K562 (cell line): ENCODE measurements around the gene PRKACB. TPM values are rescaled to one million over a fixed set of nuclear protein-coding genes. Genes with fewer than 3 reads are reported as not detected.

ENCODE experiments used
- AFF1 ChIP-seq, 2 experiments: fragments of 450-650 bp; IDR thresholded peaks; 2 replicates each; pipeline ENCODE4 v1.6.1; 2018; ENCODE audit warnings: mild to moderate bottlenecking in 2 of 2, low read depth in 1 of 2; ENCODE audit not compliant: partially characterized antibody in 2 of 2
- DDX20 ChIP-seq: fragments of 450-650 bp; IDR thresholded peaks from 2 replicates; pipeline ENCODE4 v1.6.1; 2016; ENCODE audit warnings: missing genetic modification characterization, low read depth, mild to moderate bottlenecking, missing compliant biosample characterization, moderate library complexity
- GTF2F1 ChIP-seq: IDR thresholded peaks from 2 replicates; pipeline ENCODE4 v1.6.1; 2011; ENCODE audit warnings: low read depth, low read length, improper control_type of control experiment
- HDAC1 ChIP-seq, 2 experiments: fragments of 450-650 bp; IDR thresholded peaks; 2 replicates each; pipeline ENCODE4 v1.6.1; 2016 to 2017; ENCODE audit warnings: inconsistent platforms in 1 of 2, mild to moderate bottlenecking in 1 of 2, moderate library complexity in 1 of 2
- HMG20B ChIP-seq: fragments of 250-450 bp; sonication (Bioruptor Pico); IDR thresholded peaks from 2 replicates; pipeline ENCODE4 v1.5.0; 2021; ENCODE audit warnings: mild to moderate bottlenecking
- MXD1 ChIP-seq: fragments of 250-450 bp; sonication (Bioruptor Pico); IDR thresholded peaks from 2 replicates; pipeline ENCODE4 v1.8.0; 2021; ENCODE audit warnings: borderline replicate concordance, mild to moderate bottlenecking, moderate library complexity; ENCODE audit not compliant: poor library complexity, severe bottlenecking
- PPARD ChIP-seq: fragments of 250-450 bp; sonication (Bioruptor Pico); IDR thresholded peaks from 2 replicates; pipeline ENCODE4 v1.8.0; 2022; ENCODE audit warnings: inconsistent platforms, mild to moderate bottlenecking, moderate library complexity
- SIN3A ChIP-seq, 2 experiments: fragments of 150-350 bp in 1 of 2; IDR thresholded peaks; 2 replicates each; pipeline ENCODE4 v1.6.1; 2011 to 2016; ENCODE audit warnings: borderline replicate concordance in 2 of 2, low read depth in 2 of 2, low read length in 2 of 2, mild to moderate bottlenecking in 2 of 2, moderate library complexity in 2 of 2; ENCODE audit not compliant: control insufficient read depth in 1 of 2
- SMARCC2 ChIP-seq: fragments of 450-650 bp; IDR thresholded peaks from 2 replicates; pipeline ENCODE4 v1.6.1; 2017; ENCODE audit warnings: antibody characterized with exemption, moderate library complexity, mild to moderate bottlenecking, low read depth
- TCF7L2 ChIP-seq: fragments of 150-350 bp; IDR thresholded peaks from 2 replicates; pipeline ENCODE4 v1.6.1; 2016; ENCODE audit warnings: low read depth, mild to moderate bottlenecking, low read length, moderate library complexity
- TCFL5 ChIP-seq: fragments of 250-450 bp; sonication (Bioruptor Pico); conservative IDR thresholded peaks from 2 replicates; pipeline ENCODE4 v1.6.1; 2021; ENCODE audit warnings: mild to moderate bottlenecking, moderate library complexity, matching md5 sums
- TEAD1 ChIP-seq, 2 experiments: fragments of 450-650 bp in 1 of 2; sonication (generic) in 1 of 2; formaldehyde crosslinking; IDR thresholded peaks; 2 replicates each; pipeline versions ENCODE4 v1.4.0 to v1.8.0; 2020 to 2022; ENCODE audit warnings: mild to moderate bottlenecking in 2 of 2, missing genetic modification reagents in 1 of 2
- TEAD2 ChIP-seq: fragments of 450-650 bp; IDR thresholded peaks from 2 replicates; pipeline ENCODE4 v1.6.1; 2016; ENCODE audit warnings: missing genetic modification characterization, control low read depth, missing compliant biosample characterization
- THRAP3 ChIP-seq: fragments of 450-650 bp; IDR thresholded peaks from 2 replicates; pipeline ENCODE4 v1.6.1; 2016; ENCODE audit warnings: mild to moderate bottlenecking, inconsistent platforms, borderline replicate concordance
- TRIM24 ChIP-seq, 2 experiments: fragments of 450-650 bp; IDR thresholded peaks; 2 replicates each; pipeline ENCODE4 v1.6.1; 2016
- XRCC4 ChIP-seq: IDR thresholded peaks from one replicate; pipeline ENCODE4 v1.6.1; 2011; ENCODE audit not compliant: insufficient read depth, insufficient read length; ENCODE audit errors: extremely low read depth
- ZFX ChIP-seq: sonication (generic); formaldehyde crosslinking; IDR thresholded peaks from 2 replicates; pipeline ENCODE4 v1.8.0; 2022; ENCODE audit warnings: mild to moderate bottlenecking, missing genetic modification reagents, moderate library complexity
- ZNF239 ChIP-seq: fragments of 250-450 bp; sonication (Bioruptor Pico); IDR thresholded peaks from 2 replicates; pipeline ENCODE4 v1.4.0; 2020; ENCODE audit warnings: mild to moderate bottlenecking
- ZNF347 ChIP-seq: fragments of 450-650 bp; formaldehyde crosslinking; IDR thresholded peaks from 2 replicates; pipeline ENCODE4 v1.4.0; 2020; ENCODE audit warnings: low read depth, mild to moderate bottlenecking, moderate library complexity
- ZSCAN29 ChIP-seq: fragments of 450-650 bp; IDR thresholded peaks from 2 replicates; pipeline ENCODE4 v1.6.1; 2017
- polyA plus RNA-seq, 8 experiments: library from polyadenylated mRNA; depleted of rRNA in 4 of 8; stranded (reverse) in 5 of 8; unstranded in 3 of 8; fragments of >200 nt; fragmentation: Nextera tagmentation in 2 of 8; fragmentation: Illumina TruSeq in 1 of 8; extraction: Ambion mirVana in 2 of 8; extraction: Trizol in 1 of 8; gene quantifications; 2 replicates each; pipeline versions ENCODE4 v1.2.1 to v1.2.3, GENCODE V29; 2011 to 2014; ENCODE audit warnings: inconsistent platforms in 1 of 8, missing spikeins in 1 of 8
- total RNA-seq, 7 experiments: library from RNA; depleted of rRNA in 6 of 7; stranded (reverse); fragments of >200 nt in 6 of 7; fragmentation: Illumina TruSeq in 2 of 7; extraction: Trizol in 2 of 7; gene quantifications; 2 replicates each; pipeline versions ENCODE4 v1.2.1 to v1.2.3, GENCODE V29; 2011 to 2021; ENCODE audit warnings: low replicate concordance in 1 of 7
- TF ChIP-seq, protein P1 (sequence below): fragments of 450-650 bp; formaldehyde crosslinking; IDR thresholded peaks from 2 replicates; pipeline ENCODE4 v1.4.0; 2020; ENCODE audit warnings: mild to moderate bottlenecking, moderate library complexity

The PRKACB gene
- total and polyA plus RNA-seq, 9 of the 15 experiments (the other 6 are each of a cell fraction or from before 2014, with no cell fraction given): 1.1 to 5.2 (median 2.8) TPM

DNA sequence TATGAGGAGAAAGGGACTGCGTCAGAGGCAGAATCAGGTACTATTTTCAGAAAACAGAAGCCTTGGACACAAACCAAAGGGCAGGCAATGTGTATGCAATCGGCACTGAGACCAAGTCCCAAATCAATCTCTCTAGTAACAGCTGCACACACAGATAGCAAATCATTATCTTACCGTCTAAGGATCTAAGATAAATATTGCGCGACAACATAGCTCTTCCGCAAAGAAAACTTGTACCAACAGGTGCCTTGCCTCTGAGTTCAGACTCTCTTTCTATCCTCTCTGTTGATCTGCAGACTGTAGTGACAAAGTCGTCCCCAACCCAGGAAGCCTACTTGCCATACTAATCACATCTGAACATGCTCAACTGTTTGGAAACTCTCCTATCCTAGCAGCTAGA lies 134.8 kb downstream of the PRKACB start (continued):
- TF ChIP-seq GTF2F1: no peak
- TF ChIP-seq TEAD2: no peak
- TF ChIP-seq ZNF239: no peak
- no peak for TF ChIP-seq ZNF347 (CRISPR knock-in tag)
- TF ChIP-seq TEAD1 (CRISPR knock-in tag; IDR thresholded peaks at IDR 0.05): no peak
- TF ChIP-seq ZFX (CRISPR knock-in tag): no peak
- no peak for TF ChIP-seq XRCC4
- TF ChIP-seq SMARCC2: peak; percentile 28; the same call in 1 of the 2 replicates
- no peak for TF ChIP-seq PPARD (CRISPR knock-in tag)
- TF ChIP-seq AFF1 (IDR thresholded peaks at IDR 0.05; ENCODE audit: low read depth in 1 of 2, partially characterized antibody in 2 of 2): no peak
- TF ChIP-seq, protein P1, sequence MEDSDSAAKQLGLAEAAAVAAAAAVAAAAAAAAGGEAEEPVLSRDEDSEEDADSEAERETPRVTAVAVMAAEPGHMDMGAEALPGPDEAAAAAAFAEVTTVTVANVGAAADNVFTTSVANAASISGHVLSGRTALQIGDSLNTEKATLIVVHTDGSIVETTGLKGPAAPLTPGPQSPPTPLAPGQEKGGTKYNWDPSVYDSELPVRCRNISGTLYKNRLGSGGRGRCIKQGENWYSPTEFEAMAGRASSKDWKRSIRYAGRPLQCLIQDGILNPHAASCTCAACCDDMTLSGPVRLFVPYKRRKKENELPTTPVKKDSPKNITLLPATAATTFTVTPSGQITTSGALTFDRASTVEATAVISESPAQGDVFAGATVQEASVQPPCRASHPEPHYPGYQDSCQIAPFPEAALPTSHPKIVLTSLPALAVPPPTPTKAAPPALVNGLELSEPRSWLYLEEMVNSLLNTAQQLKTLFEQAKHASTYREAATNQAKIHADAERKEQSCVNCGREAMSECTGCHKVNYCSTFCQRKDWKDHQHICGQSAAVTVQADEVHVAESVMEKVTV: no peak
- no peak for TF ChIP-seq TCFL5
- no peak for TF ChIP-seq HMG20B (CRISPR knock-in tag)
- TF ChIP-seq TCF7L2: no peak
- TF ChIP-seq MXD1 (CRISPR knock-in tag): no peak
- peak in 1 of 2 experiments; percentile 54; a peak in 1 of 4 replicates for TF ChIP-seq TRIM24 (IDR thresholded peaks at IDR 0.05)
- TF ChIP-seq DDX20 (tag): no peak
- TF ChIP-seq ZSCAN29: no peak
- TF ChIP-seq THRAP3: no peak
- no peak for TF ChIP-seq HDAC1 (IDR thresholded peaks at IDR 0.05)
- TF ChIP-seq SIN3A (IDR thresholded peaks at IDR 0.05; ENCODE audit: borderline replicate concordance in 2 of 2, control insufficient read depth in 1 of 2, low read depth in 2 of 2, low read length in 2 of 2): no peak
